DOHH2 (cell line): ENCODE results near the gene C16orf96.

Source experiments
- H3F3A ChIP-seq: fragments of 200-600 bp; sonication (generic), shearing (Covaris generic); 2 replicates; pipeline ENCODE4 v1.6.0; 2016; ENCODE audit warnings: antibody characterized with exemption, mild to moderate bottlenecking; ENCODE audit not compliant: control insufficient read depth, insufficient read depth
- H3K27ac ChIP-seq: fragments of 200-600 bp; sonication (generic); 2 replicates; pipeline ENCODE4 v1.5.1; 2014; ENCODE audit warnings: low read depth, mild to moderate bottlenecking, low read length, moderate library complexity
- H3K27me3 ChIP-seq: fragments of 200-600 bp; sonication (generic); 2 replicates; pipeline ENCODE4 v1.6.1; 2014; ENCODE audit warnings: mild to moderate bottlenecking, low read length, mixed read lengths; ENCODE audit not compliant: control insufficient read depth
- H3K36me3 ChIP-seq: fragments of 200-600 bp; sonication (generic); 2 replicates; pipeline ENCODE4 v1.6.1; 2014; ENCODE audit warnings: mild to moderate bottlenecking, low read length, moderate library complexity, mixed read lengths; ENCODE audit not compliant: control insufficient read depth
- H3K4me1 ChIP-seq: fragments of 200-600 bp; sonication (generic); 2 replicates; pipeline ENCODE4 v1.6.1; 2014; ENCODE audit warnings: mild to moderate bottlenecking, low read length, mixed read lengths; ENCODE audit not compliant: control insufficient read depth
- H3K4me2 ChIP-seq: fragments of 200-600 bp; sonication (generic); 2 replicates; pipeline ENCODE4 v1.6.0; 2014; ENCODE audit warnings: mild to moderate bottlenecking, low read length, moderate library complexity
- H3K4me3 ChIP-seq: fragments of 200-600 bp; sonication (generic); 2 replicates; pipeline ENCODE4 v1.5.1; 2014; ENCODE audit warnings: mild to moderate bottlenecking, low read length, mixed read lengths
- H3K79me2 ChIP-seq: fragments of 200-600 bp; sonication (generic); 2 replicates; pipeline ENCODE4 v1.6.1; 2014; ENCODE audit warnings: mild to moderate bottlenecking, low read length, mixed read lengths; ENCODE audit not compliant: control insufficient read depth
- H3K9me2 ChIP-seq: fragments of 200-600 bp; sonication (generic); replicated peaks from 2 replicates; pipeline ENCODE4 v1.6.1; 2014; ENCODE audit warnings: mild to moderate bottlenecking, low read length, mixed read lengths; ENCODE audit not compliant: control insufficient read depth
- H3K9me3 ChIP-seq: fragments of 200-600 bp; sonication (generic); 2 replicates; pipeline ENCODE4 v1.6.1; 2014; ENCODE audit warnings: antibody characterized with exemption, low read length, mixed read lengths; ENCODE audit not compliant: control insufficient read depth, insufficient read depth
- H4K20me1 ChIP-seq: fragments of 200-600 bp; sonication (generic); 2 replicates; pipeline ENCODE4 v1.6.0; 2014; ENCODE audit warnings: low read depth, mild to moderate bottlenecking, antibody characterized with exemption, low read length, moderate library complexity; ENCODE audit not compliant: control insufficient read depth, insufficient read depth
- EZH2phosphoT487 ChIP-seq: fragments of 200-600 bp; sonication (generic); IDR thresholded peaks from 2 replicates; pipeline ENCODE4 v1.6.1; 2017; ENCODE audit warnings: borderline replicate concordance, mild to moderate bottlenecking, antibody characterized with exemption, low read length, moderate library complexity, mixed read lengths
- TF ChIP-seq, protein P1 (sequence below): fragments of 200-600 bp; sonication (generic); IDR thresholded peaks from one replicate; pipeline ENCODE4 v1.5.1; 2014; ENCODE audit warnings: antibody characterized with exemption, mild to moderate bottlenecking, low read depth, low read length; ENCODE audit not compliant: poor library complexity, severe bottlenecking

C16orf96 gene

DNA sequence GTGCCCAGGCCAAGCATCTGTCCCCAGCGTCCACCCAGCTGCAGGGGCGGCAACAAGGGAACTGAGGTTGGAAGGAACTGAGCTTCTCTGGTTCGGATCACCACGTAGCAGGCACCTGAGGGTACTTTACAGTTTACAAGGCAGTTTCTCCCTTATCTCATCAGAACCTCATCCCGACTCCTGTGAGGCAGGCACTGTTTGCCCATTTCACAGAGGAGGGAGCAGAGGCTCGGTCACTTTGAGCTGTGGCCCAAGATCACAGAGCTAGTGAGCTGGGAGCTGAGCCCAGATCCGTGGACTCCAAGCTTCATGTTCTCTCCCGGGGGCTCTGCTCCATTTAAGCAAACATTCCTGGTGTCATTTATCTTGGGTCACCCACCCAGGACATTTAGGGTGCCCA lies 43.4 kb downstream of the C16orf96 start:
- no peaks in the 10 kb centered on the region for H3K36me3 ChIP-seq
- H3K4me3 ChIP-seq, result no peak overlapping the region
- H3K79me2 ChIP-seq, result no peaks in the 10 kb centered on the region
- H3K27me3 ChIP-seq, result no peaks in the 10 kb centered on the region; the same call in 1 of the 2 replicates
- no peaks in the 10 kb centered on the region for H3K4me1 ChIP-seq
- TF ChIP-seq EZH2phosphoT487, result no peak
- TF ChIP-seq, protein P1, sequence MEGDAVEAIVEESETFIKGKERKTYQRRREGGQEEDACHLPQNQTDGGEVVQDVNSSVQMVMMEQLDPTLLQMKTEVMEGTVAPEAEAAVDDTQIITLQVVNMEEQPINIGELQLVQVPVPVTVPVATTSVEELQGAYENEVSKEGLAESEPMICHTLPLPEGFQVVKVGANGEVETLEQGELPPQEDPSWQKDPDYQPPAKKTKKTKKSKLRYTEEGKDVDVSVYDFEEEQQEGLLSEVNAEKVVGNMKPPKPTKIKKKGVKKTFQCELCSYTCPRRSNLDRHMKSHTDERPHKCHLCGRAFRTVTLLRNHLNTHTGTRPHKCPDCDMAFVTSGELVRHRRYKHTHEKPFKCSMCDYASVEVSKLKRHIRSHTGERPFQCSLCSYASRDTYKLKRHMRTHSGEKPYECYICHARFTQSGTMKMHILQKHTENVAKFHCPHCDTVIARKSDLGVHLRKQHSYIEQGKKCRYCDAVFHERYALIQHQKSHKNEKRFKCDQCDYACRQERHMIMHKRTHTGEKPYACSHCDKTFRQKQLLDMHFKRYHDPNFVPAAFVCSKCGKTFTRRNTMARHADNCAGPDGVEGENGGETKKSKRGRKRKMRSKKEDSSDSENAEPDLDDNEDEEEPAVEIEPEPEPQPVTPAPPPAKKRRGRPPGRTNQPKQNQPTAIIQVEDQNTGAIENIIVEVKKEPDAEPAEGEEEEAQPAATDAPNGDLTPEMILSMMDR, result no peak
- H3F3A ChIP-seq, result no peaks in the 10 kb centered on the region
- H3K27ac ChIP-seq, result no peak overlapping the region
- no peaks in the 10 kb centered on the region for H4K20me1 ChIP-seq
- H3K9me2 ChIP-seq, result no peaks in the 10 kb centered on the region
- no peak overlapping the region for H3K4me2 ChIP-seq
- no peaks in the 10 kb centered on the region for H3K9me3 ChIP-seq

DNA sequence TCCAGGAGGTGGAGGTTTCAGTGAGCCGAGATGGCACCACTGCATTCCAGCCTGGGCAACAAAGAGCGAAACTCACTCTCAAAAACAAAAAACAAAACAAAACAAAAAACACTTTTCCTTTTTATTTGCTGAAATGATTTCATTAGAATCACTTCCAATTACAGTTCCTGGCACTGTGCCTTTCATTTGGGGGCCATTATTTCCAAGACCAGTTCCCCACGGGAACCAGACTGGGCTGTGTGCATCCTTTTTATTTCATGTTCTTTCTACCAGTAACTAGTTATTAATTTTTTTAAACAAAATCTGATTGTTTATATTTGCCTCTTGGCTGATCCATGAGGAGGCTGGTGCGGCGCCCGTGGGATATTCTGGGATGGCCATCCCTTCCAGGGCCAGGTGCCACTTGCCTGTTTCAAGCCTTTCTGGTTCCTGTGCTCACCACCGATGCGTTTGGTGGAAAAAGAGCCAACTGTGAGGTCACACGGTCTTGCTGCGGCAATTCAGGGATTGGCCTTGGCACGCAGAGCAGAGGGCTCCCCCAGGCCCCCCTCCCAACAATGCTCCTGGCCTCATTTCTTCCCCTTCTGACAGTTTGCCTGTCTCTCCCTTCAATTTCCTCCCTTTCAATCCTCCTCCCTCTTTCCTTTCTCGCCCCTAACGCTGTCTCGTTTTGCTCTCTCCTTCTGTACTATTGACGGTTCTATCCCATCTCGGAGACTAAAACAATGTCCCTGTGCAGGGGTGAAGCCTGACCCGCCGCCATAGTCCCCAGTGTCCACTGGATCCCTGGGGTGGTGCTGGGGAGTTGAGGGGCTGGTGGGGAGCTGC lies 45.1 kb downstream of the C16orf96 start:
- no peak overlapping the region for H3K4me2 ChIP-seq

DNA sequence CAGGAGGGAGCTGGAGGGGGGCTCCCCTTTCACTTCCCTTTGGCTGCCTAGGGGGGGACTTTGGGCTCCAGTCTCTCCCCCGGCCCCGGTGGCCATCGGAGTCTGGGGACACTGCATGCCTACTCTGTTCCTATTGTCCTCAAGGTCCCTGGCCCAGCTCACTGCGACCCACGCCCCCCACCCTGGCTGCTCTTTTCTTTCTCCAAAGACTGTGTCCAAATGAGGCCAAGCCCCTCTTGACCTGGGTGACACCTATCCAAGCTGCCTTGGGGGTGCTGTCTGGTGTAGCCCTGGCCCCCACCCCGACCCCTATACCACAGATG lies 45.7 kb downstream of the C16orf96 start:
- H3F3A ChIP-seq, result no peaks in the 10 kb centered on the region
- H3K27me3 ChIP-seq, result no peaks in the 10 kb centered on the region; the same call in 1 of the 2 replicates
- H3K36me3 ChIP-seq, result no peaks in the 10 kb centered on the region
- no peaks in the 10 kb centered on the region for H3K9me3 ChIP-seq
- no peak overlapping the region for H3K4me2 ChIP-seq
- H3K27ac ChIP-seq, result no peak overlapping the region
- no peak for TF ChIP-seq EZH2phosphoT487
- TF ChIP-seq, protein P1, result no peak
- H3K4me1 ChIP-seq, result no peaks in the 10 kb centered on the region
- no peaks in the 10 kb centered on the region for H4K20me1 ChIP-seq
- H3K9me2 ChIP-seq, result no peaks in the 10 kb centered on the region
- H3K4me3 ChIP-seq, result no peak overlapping the region
- H3K79me2 ChIP-seq, result no peaks in the 10 kb centered on the region

More for the DNA sequence above, 45.1 kb downstream of the C16orf96 start:
- Histone ChIP-seq H3K9me2 (no peaks in the 10 kb centered on the region), H3K4me3 (no peak overlapping the region), H3K9me3 (no peaks in the 10 kb centered on the region), H3K36me3 (no peaks in the 10 kb centered on the region), H3K27ac (no peak overlapping the region), H3K79me2 (no peaks in the 10 kb centered on the region), H3K27me3 (no peaks in the 10 kb centered on the region; the same call in 1 of the 2 replicates), H3F3A (no peaks in the 10 kb centered on the region), H4K20me1 (no peaks in the 10 kb centered on the region), H3K4me1 (no peaks in the 10 kb centered on the region)
- TF ChIP-seq, protein P1, result no peak
- TF ChIP-seq EZH2phosphoT487, result no peak
